HG03442 (cell line): ENCODE data around the gene UBAC1.
"Not testable (repeated sequence)": the region's sequence is repeated elsewhere in the genome, so short reads cannot be mapped to it uniquely, and the experiment has no call there.

ENCODE experiments used
- ATAC-seq: cut with Tn5 transposase; IDR thresholded peaks from one replicate; pipeline ENCODE4 v1.9.1; 2021; ENCODE audit warnings: mild to moderate bottlenecking, moderate library complexity; ENCODE audit not compliant: unreplicated experiment

UBAC1 gene

DNA sequence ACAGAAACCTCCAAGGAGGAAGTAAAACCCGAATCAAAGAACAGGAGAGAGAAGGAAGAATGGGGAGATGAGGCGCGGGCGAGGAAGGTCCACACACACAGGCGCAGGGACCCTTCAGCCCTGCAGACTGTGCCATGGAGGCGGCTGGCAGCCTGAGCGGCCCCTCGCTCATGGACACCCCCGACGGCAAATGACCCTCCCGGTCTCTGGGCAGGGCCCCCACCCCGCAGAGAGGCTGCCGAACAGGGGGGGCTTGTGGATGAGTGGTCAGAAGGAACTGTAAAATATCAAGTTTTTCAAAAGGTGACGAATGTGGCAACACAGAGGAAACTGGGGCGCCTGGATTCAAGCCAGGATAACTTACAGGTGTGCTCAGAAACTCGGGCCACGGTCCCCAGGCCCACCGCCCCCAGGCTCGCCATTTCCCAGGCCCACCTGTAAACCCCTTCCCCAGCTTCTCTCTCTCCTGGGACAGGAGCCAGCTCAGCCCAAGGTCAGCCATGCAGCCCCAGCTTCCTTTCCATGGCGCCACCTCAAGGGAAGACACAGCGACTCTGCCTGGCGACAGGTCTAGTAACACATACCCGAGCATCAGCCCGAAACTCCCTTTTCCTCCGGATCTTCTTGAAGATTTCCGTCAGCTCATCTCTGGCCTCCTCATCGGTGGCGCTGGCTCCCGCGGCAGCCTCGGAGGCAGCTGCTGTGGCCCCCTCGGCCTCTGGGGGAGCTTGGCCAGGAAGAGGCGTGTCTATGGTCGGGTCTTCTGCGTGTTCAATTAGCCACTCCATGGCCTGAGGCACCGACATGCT, 16.5 kb downstream of the UBAC1 start:
- no peak for ATAC-seq

DNA sequence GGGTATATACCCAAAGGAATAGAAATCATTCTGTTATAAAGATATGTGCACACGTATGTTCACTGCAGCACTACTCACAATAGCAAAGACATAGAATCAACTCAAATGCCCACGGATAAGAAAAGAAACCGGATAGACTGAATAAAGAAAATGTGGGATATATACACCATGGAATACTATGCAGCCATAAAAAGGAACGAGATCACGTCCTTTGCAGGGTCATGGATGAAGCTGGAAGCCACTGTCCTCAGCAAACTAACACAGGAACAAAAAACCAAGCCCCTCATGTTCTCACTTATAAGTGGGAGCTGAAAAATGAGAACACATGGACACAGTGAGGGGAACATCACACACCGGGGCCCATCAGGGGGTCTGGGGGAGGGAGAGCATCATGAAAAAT, 17.6 kb downstream of the UBAC1 start:
- ATAC-seq = not testable (repeated sequence)

DNA sequence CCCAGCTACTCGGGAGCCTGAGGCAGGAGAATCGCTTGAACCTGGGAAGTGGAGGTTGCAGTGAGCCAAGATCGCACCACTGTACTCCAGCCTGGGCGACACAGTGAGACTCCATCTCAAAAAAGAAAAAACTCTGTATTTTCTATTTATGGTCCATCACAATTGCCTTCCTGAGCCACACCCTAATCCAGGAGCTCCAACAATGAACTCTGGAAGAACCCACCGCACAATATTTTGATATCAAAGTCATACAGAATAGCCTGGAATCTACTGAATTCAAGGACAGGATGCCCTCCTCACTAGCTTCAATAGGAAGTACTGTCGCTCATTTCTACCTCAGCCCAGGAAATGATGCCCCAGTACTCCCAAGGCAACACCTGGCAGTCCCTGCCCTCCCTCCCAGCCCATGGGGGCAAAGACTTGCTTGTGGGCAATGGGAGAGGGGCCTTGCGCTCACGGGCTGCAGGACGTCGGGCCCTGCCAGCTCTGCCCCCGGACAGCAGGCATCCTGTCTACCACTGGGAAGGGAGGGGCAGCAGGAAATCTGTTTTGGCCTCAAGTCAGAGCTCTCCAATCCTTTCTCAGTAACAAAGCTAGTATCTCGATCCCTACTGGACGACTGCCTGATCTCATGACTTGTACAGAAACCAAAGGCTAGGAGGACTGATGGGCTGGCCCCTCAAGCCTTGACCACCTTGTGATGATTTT, 19.7 kb downstream of the UBAC1 start:
- ATAC-seq = no peak

DNA sequence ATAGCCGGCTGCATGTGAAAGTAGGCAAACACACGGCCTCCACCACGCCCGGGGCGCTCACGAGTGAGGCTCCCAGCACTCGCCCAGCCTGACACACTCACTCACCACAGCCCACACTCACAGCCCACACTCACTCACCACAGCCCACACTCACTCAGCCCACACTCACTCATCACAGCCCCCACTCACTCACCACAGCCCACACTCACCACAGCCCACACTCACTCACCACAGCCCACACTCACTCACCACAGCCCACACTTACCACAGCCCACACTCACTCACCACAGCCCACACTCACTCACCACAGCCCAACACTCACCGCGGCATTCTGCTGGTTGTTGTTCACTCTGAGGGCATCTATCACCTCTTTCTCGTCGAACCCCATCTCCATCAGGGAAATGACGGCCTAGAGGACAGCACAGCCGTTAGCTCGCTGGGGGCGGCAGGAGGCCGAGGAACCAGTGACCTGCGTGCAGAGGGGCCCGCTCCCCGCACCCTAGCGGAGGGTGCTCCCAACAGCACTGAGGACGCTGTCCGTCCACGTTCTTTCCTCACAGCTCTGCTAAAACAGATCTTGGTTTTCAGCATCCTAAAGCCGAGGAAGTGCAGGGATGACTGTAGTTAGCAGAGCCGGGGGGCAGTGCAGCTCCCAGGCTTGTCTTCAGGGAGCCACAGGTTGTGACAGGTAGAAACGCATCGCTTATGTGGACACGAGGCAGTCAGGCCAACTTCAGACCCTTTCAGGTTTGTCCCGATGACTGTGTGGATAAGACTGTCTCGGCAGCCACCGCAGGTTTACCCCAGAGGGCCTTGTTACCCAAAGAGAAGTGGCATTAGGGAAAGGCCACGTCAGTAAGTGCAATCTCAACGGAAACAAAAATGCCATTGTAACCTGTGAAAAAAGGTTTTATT, 21.6 kb downstream of the UBAC1 start:
- ATAC-seq = no peak

DNA sequence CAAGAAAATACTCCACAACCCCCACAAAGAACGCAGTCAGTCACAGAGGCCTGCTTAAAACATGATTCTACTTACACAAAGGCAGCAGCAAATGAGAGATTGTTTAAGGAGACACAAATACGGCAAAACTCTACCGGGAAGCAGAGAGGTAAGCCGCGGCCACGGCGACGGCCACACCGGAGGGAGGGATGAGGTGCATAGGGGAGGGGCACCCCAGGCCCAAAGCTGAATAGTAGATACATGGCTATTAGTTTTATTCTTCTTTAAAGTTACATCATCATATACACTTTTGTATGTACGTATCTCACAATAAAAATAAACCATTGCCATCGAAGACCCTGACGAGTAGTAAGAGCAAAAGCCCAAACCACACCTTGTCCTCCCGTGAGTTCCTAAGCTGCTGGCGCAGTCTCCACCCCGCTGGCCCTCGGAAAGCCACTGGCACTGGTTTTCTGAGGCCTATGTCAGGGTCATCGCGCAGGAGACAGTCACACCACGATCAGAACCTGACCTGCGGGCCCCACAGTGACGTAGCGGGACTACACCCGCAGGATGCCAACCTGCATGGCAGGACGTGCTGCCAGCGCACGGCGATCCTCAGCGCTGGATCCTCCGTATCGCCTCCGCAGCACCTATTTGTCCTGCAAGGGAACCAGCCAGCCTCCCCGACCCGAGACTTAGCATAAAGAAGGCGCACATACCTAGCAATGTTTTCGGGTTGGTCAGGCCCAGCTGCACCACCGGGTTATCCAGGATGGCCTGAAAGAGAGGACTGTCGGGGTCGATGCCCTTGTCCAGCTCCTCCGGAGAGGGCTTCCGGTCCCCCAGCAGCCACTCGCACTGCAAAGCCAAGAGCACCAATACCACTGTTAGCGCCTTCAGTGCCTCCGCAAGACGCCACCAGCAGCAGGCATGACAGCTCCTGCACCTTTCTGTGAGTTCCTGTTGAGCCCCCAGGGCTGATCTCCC, 23.4 kb downstream of the UBAC1 start:
- no peak for ATAC-seq

DNA sequence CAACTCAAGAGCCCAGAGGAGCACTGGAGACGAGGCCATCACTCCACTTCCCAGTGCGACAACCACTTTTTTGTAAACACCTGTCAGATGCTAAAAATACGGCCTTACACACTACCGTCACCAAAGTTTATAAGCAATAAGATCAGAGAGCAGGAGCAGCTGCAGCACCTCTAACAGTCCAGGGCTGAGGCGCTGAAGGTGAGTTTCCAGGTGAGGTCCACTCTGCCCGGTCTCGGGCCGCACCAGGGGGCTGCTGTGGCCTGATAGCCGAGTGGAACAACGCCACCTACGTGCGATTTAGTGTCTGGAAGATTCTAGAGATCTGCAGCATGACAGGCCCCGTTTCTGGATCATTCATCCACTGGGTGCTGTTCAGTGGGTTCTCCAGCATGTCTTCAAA, 28.1 kb downstream of the UBAC1 start:
- ATAC-seq = no peak

DNA sequence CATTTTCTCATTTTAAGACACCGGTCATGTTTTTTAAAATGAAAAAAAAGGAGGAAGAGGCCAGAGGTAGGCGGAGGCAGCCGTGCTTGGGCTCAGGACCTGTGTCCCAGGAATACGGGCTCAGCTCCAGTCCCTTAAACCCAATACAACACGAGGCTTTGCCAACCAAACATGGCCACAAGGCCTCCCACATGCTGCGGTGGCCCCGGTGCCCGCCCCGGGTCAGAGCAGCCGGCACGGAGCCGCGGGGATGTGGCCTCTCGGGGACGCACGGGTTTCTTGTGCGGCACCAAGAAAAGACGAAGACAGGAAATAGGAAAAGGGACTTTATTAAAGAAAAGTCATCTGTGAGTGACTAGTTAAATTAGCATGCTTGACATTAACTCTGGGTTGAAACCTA, 28.5 kb downstream of the UBAC1 start:
- no peak for ATAC-seq

DNA sequence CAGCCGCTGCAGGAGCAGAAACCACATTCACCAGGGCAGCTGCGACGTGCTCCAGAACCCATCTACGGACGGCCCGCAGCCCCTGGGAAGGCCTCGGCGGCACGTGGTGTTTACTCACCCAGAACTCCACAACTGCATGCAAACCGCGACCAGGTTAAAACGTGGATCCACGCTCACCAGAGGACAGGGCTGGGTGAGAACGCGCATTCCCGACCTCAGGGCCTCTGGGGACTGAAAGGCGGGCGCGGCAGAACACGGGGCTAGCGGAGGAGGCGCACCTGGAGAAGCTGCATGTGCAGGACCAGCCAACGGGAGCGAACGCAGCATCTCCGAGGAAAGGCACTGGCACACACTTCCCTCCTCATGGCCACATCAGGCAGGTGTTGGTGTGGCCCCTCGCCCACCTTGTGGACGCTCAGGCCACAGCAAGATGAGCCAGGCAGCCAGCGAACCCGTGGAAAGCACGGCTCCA, 29.8 kb downstream of the UBAC1 start:
- no peak for ATAC-seq

DNA sequence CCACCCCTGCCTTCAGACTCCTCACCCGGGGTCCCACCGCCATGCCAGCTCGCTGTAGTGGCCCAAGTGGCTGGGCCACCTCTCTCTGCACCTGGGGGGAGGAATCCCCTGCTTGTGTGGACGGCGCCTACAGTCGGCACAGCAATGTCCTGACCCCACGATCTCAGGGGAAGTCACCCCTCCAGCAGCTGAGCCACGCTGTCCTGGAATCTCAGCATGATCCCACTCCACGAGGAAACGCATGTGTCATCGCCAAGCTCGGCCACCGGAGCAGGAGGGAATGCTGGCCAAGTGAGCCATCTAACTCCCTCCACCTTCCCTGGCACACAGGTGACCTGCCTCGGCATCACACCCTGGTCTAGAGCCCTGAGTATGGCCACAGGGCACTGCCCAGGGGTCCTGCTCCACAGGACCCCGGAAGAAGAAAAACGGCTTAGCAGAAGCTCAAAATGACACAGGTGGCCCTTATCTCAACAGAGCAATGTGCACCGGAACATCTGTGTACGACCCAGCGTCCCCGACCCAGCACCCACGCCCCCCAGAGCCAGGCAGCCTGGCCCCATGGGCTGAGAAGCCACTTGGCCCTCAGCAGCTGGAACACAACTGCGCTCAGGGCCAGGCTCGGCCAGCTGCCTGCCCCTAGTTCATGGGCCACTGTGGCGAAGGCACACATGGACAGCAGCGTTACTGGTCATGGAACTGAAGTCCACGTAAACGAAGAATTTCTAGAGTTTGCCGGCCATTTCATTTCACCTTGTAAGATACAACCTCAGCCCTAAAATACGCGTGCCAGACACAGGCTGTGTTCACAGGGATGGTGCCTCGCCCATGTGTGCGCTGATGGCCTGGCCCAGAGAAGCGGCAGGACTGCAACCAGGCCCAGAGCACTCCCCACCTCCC, 30.5 kb downstream of the UBAC1 start:
- no peak for ATAC-seq

DNA sequence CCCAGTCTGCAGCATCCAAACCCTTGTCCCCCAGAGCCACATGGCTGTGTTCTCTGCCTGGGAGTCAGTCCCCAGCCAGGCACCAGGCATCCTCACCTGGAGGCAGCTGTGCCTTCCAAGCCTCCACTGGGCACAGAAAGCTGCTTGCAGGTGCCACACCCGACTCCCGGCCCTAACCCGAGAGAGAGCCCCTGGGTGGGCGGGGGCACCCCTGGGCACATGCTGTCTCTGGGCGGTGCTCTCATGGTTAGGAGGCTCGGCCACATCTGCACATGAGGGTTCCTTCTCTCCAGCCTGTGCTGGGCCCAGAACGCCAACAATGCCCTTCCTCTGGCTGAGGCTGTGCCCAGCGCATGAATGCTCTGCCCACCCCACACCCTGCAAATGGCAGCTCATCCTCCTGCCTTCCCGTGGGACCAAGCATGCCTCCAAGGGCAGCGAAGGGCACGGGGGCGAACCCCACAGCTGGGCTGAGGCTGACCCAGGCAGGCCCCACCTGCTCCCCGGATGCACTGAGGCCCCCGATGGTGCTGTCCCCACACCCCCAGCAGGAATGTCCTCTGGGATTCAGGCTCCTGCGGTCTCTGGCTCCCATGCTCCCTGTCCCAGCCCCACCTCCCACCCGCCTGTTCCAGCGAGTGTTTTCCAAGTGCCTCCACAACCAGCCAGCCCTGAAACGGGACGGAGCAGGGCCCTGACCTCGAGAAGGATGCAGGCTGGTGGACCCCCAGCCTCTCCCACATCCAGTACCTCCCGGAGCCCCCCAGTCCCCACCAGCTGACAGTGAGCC, 31.3 kb downstream of the UBAC1 start:
- no peak for ATAC-seq

DNA sequence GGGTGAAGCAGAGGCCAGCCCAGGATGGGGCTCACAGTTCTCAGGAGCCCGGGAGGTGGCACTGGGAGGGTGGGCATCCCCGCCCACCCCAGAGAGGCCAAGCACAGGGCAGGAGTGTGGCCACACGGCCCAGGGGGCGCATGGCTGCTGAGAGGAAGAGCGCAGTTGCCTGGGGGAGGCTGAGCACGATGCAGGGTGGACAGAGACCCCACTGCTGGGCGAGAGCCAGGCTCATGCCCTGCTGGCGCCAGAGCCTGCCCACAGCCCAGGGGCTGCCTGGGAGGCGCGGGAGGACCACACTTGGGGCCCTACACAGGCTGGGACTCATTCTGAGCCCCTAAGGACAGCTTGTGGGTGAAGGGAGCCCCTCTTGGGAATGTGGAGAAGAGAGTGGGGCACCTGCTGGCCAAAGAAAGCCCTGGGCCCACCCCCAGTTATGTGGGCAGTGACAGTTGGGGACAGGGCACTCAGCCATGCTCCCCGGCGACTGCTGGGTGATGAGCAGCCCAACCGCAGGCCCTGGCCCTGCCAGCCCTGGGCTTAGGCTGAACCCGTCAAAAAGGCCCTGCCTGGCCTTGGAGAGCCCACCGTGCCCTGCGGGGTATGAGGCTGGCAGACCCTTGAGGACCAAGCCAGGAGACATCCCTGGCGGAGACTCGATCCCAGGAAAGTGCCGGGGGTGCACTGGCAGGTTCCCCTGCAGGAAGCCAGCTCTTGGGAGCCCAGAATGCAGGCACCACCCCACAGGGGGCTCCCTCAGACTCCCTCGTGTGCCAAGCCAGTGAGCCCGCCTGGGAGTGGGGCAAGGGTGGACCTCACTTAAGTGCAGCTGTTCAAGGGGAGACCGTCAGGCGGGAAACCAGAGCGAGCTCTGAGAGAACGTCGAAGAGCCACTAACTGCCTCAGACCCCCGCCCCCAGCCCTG, 32.2 kb downstream of the UBAC1 start:
- ATAC-seq = no peak

DNA sequence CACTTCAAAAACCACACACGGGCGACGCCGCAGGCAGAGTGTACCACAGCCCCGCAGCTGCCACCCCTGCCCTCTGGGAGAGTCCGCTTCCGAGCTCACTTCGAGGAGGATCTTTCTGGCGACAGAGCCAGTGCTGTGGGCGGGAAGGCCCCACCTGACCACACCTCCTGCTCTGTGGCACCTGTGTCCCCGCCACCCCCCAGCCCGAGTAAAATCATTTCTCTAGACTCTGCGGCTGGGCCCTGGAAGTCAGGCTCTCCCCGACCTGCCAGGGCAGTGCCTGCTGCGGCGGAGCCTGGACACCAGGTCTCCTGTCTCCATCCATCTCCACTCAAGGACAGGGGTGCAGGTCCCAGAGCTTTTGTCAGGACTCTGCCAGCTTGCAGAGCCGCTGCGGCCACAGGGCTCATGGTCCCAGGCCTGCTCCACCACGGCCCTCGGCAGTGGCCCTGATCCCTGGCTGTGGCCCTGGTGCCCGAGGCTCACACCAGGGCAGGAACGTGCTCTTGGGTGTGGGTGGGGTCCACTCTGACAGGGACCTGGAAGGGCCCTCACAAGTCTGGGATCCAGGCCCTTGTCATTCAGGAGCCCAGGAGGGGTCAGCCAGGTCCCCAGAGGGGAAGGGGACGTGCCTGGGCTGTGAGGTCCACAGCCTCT, 33.0 kb downstream of the UBAC1 start:
- ATAC-seq = no peak

DNA sequence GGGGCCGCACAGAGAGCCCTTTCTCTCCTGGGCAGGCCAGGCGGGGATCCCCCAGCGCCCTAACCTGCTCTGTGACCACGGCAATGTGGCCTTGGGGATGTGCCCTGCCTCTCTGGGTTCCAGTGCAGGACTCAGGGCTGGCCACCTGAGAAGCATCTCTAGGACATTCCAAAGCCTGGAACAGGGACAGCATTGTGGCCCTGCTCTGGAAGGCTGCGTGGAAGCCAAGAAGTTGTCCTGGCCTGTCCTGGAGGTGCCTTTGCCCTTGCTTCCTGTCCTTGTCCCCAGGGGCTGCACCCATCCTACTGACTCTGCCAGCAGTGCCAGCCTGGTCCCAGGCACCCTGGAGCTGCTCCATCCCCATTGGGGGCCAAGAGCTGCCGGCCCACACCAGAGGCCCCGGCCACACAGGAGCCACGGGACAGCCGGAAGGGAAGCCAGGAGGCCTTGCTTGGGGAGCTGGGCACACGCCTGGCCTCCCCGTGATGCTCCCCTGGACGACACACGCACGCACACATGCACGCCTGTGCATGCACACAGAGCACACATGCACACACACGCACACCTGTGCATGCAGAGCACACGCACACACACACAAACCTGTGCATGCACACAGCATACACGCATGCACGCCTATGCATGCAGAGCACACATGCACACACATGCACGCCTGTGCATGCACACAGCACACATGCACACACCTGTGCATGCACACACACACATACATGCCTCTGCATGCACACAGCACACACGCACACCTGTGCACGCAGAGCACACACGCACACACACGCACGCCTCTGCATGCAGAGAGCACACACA, 33.8 kb downstream of the UBAC1 start:
- ATAC-seq = no peak

DNA sequence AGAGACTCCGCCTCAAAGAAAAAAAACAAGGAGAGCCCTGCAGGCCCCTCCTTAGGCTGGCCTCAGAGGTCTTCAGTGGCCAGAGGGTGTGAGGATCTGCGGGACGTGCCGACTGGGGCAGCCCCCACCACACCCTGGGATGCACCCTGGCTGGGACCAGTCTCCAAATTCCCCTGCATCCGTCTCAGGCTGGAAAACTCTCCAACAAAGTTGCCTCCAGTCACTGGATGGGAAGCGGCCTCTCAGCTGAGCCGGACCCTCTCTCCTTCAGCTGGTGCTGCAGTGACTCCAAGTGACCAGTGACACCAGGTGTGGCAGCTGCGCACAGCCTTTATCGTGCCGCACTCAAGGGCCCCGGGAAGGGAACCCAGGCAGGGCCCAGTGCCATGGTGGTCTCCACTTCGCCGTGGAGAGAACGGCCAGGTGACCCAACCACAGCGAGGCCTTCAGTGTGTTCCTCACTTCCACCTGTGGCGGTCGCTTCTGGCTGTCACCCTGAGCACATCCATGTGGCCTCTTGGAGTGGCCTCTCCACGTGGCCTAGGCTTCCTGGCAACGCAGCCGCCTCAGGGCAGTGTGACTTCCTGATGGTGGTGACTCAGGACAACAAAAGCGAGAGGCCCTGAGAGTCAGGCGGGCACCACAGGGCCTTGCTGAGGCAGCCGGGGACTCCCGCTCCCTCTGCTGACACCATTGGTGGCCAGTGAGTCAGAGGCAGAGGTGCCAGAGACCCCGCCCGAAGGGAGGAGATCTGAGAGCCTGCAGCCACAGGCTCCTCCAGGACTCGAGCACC, 34.6 kb downstream of the UBAC1 start:
- peak; percentile 56 for ATAC-seq

DNA sequence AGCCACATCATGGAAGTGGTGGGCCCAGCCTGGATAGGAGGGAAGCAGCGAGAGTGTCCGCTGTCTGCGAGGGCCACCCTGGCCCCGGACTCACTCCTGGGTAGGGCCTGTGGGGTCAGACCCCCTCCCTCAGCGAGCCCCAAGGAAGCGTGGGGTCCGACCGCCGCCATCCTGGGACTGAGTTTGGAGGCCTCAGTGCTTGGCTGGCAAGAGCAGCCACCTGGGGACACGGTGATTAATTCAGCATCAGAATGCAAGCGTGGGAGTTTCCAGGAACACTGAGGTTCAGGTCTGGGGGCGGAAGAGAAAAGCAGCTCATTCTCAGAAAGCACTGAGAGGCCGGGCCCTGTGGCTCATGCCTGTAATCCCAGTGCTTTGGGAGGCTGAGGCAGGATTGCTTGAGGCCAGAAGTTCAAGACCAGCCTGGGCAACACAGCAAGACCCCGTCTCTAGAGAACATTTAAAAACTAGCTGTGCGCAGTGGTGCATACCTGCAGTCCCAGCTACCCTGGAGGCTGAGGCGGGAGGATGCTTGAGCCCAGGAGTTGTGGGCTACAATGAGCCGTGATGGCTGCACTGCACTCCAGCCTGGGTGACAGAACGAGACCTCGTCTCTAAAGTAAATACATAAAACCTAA, 35.6 kb downstream of the UBAC1 start:
- ATAC-seq = no peak
